CMK (cell line): ENCODE results near the gene MAP7D1.
"Not testable (repeated sequence)": the region's sequence is repeated elsewhere in the genome, so short reads cannot be mapped to it uniquely, and the experiment has no call there.

Experiments
- DNase-seq: peaks from one replicate; pipeline ENCODE4 v3.0.0-alpha.2; 2010; ENCODE audit warnings: low read depth

Gene MAP7D1

GRCh38 chr1:36168514-36168913 is 12.6 kb downstream of the MAP7D1 start:
- DNase-seq, result no peak

DNA sequence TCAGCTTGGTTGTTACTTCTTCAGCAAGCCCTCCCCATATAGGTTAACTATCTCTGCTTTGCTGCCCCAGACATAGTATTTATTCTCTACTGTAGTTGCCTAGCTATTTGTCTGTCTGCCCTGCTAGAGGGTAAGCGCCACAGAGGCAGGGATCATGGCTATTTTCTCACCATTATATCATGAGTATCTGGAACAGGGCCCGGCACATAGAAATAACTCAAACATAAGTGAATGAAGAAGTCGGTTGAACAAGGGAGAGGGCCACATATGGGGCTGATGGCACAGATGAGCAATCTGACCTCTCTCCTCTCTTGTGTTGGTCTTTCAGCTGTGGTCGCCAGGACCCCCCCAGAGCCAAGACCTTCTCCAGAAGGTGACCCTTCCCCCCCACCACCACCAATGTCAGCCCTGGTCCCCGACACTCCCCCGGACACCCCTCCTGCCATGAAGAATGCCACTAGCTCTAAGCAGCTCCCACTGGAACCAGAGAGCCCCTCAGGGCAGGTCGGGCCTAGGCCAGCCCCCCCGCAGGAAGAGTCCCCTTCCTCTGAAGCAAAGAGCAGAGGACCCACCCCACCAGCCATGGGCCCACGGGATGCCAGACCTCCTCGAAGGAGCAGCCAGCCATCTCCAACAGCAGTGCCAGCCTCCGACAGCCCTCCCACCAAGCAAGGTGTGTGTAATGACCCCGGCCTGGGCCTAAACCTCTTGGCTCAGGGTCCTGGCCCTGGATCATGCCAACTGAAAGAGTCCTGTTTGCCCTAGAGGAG is 14.9 kb downstream of the MAP7D1 start:
- no peak for DNase-seq

DNA sequence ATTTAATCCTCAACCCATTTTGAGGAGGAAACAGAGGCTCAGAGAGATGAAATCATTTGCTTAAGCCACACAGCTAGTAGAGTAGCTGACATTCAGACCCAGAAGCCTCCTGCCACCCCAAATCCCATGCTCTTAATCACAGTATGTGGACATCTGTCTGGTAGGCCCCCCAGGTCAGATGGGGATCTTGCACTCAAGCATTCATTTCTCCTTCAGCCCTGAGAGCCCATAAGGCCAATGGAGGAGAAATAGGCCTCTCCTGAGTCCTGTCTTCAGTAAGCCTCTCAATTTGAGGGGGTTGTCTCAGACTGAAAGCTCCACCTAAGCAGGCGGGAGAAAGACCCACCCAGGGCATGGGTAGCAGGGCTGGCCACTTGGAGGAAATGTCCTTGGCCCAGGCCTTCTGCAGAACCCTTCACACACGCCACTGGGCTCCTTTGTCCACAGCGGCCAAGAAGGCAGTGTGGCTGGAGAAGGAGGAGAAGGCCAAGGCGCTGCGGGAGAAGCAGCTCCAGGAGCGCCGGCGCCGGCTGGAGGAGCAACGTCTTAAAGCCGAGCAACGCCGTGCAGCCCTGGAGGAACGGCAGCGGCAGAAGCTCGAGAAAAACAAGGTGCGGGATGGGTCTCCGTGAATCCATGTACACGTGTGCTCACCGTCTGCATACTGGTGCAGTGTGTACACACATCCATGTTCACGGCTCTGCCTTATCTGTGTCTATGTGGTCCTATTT is 16.2 kb downstream of the MAP7D1 start:
- DNase-seq, result no peak

DNA sequence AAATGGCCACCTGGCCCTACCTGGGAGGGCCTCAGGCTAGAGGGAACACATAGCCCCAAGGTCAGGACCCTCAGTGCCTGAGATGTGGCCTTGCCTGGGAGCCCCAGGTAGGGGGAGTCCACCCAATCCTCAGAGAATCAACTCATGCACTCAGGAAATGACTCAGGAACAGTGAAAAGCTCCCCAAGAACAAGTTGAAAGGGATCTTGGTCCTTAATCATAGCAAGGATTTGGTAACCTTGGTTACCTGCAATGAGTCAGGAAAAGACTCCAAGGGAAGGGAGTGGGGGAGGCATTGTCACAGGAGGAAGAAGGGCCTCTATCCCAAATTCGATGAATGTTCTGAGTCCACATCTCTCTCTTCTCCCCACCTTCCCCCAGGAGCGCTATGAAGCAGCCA is 17.0 kb downstream of the MAP7D1 start:
- DNase-seq, result no peak

DNA sequence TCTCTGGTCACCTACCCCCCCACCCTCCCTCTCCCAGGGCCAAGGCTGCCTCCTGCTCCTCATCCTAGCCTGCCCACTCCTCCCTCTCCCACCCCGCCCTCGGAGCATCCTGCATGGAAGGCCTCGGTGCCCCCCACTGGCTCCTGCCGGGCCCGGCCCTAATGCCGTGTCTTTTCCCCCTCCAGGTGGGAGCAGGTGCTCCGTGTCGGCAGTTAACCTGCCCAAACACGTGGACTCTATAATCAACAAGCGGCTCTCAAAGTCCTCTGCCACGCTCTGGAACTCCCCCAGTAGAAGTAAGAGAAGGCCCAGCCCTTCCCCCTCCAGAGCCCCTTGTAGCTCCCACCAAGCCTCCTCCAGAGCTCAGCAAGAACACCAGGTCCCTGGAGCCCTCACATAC is 18.8 kb downstream of the MAP7D1 start:
- DNase-seq, result no peak

GRCh38 chr1:36175137-36176095 is 19.5 kb downstream of the MAP7D1 start:
- DNase-seq, result no peak

DNA sequence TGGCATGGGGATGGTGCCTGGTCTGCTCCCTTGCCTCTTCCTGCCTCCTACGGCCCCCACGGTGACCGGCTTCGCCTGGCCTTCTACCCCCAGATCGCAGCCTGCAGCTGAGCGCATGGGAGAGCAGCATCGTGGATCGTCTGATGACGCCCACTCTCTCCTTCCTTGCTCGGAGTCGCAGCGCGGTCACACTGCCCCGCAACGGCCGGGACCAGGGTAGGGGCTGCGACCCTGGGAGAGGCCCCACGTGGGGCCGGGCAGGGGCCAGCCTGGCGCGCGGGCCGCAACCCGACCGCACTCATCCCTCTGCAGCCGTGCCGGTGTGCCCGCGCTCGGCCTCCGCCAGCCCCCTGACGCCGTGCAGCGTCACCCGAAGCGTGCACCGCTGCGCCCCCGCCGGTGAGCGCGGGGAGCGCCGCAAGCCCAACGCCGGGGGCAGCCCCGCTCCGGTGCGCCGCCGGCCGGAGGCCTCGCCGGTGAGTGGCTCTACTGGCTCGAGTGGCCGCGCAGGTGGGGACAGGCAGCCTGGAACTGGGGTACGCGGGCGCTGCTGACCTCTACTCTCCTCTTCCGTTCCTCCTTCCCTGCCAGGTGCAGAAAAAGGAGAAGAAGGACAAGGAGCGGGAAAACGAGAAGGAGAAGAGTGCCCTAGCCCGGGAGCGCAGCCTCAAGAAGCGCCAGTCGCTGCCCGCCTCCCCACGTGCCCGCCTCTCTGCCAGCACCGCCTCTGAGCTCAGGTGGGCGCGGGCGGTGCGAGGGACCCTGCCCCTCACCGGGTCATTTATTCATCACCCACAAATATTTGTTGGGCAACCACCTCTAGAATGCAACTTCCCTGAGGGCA is 20.4 kb downstream of the MAP7D1 start:
- no peak for DNase-seq

GRCh38 chr1:36177589-36178431 is 21.9 kb downstream of the MAP7D1 start:
- DNase-seq, result no peak

GRCh38 chr1:36178471-36179219 is 22.7 kb downstream of the MAP7D1 start:
- no peak for DNase-seq

- DNase-seq, result no peak
These were observed 23.2 kb downstream of the MAP7D1 start for GRCh38 chr1:36179220-36179600.

- DNase-seq, result no peak
These were observed 26.8 kb downstream of the MAP7D1 start for GRCh38 chr1:36182734-36183133.

- DNase-seq, result no peak
These were observed 27.4 kb downstream of the MAP7D1 start for GRCh38 chr1:36183309-36183856.

GRCh38 chr1:36187800-36188593 is 32.0 kb downstream of the MAP7D1 start:
- DNase-seq, result peak; percentile 68

DNA sequence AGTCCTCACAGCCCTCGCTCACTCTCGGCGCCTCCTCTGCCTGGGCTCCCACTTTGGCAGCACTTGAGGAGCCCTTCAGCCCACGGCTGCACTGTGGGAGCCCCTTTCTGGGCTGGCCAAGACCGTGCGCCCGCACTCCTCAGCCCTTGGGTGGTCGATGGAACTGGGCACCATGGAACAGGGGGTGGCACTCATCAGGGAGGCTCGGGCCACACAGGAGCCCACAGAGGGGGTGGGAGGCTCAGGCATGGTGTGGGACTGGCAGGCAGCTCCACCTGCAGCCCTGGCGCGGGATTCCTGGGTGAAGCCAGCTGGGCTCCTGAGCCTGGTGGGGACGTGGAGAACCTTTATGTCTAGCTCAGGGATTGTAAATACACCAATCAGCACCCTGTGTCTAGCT is 40.8 kb downstream of the MAP7D1 start:
- not testable (repeated sequence) for DNase-seq

- DNase-seq, result no peak
These were observed 42.7 kb downstream of the MAP7D1 start for GRCh38 chr1:36198641-36199040.

DNA sequence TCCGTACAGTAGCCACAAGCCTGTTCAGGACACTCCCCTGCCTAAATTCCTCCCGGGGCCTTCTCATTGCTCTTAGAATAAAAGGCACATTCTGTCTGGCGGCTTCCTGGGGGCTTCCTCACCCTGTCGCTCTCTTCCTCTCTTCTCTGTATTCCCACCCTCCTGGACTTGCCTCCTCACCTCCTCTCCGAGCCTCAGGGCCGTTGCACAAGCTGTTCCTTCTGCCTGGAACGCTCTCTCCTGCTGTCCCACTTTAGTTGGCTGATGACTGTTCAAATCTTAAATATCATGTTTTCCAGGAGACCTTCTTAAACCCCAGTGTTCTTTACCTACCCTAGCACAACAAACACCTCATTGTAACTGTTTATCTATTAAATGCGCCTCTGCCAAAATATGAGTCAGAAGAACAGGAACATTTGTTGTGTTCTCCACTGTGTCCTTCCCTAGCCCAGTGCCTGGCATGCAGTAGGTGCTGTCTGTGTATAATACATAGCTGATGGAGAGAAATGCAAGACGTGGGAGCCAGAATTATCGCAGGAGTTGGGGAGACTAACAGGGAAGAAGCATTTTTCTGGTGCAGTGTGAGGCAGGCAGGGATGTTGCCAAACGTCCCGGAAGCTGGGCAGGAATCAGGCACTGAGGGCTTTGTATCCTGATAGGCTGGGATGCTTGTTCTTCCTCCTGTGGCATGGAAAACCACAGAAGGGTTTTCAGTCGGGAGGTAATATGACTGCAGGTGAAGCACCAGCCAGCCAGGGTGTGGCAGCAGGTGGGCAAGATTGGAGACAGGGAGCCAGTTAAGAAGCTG is 44.2 kb downstream of the MAP7D1 start:
- no peak for DNase-seq

GRCh38 chr1:36203027-36203553 is 47.1 kb downstream of the MAP7D1 start:
- DNase-seq, result no peak
